Stimulated activated CD4-positive, alpha-beta T cell treated with anti-CD3 and anti-CD28 coated beads, Interleukin-2, amount 100 ng/mL, for 24 hours (primary cell): ENCODE data around the gene MAPK10.

Experiments
- DNase-seq, 2 donors: peaks; one replicate each; pipeline ENCODE4 v3.0.0-alpha.2; 2020

Gene MAPK10

GRCh38 chr4:86272669-86273068 lies 87.2 kb downstream of the MAPK10 start:
- no peak for DNase-seq

GRCh38 chr4:86271057-86271456 lies 88.8 kb downstream of the MAPK10 start:
- DNase-seq, result no peak

- no peak for DNase-seq
These were observed 90.5 kb downstream of the MAPK10 start for GRCh38 chr4:86269354-86269753.

- no peak for DNase-seq
These were observed 95.6 kb downstream of the MAPK10 start for GRCh38 chr4:86264241-86264640.

GRCh38 chr4:86261636-86262035 lies 98.2 kb downstream of the MAPK10 start:
- DNase-seq, result no peak

- no peak for DNase-seq
These were observed 103.8 kb downstream of the MAPK10 start for GRCh38 chr4:86256086-86256485.

GRCh38 chr4:86250619-86251018 lies 109.2 kb downstream of the MAPK10 start:
- no peak for DNase-seq

- no peak for DNase-seq
These were observed 109.8 kb downstream of the MAPK10 start for GRCh38 chr4:86250006-86250405.

- no peak for DNase-seq
These were observed 110.8 kb downstream of the MAPK10 start for GRCh38 chr4:86249074-86249473.

- no peak for DNase-seq
These were observed 111.9 kb downstream of the MAPK10 start for GRCh38 chr4:86247906-86248305.

- DNase-seq, result no peak
These were observed 112.5 kb downstream of the MAPK10 start for GRCh38 chr4:86247320-86247719.

GRCh38 chr4:86243750-86244149 lies 116.1 kb downstream of the MAPK10 start:
- no peak for DNase-seq

GRCh38 chr4:86242677-86243076 lies 117.2 kb downstream of the MAPK10 start:
- no peak for DNase-seq

GRCh38 chr4:86235549-86235948 lies 124.3 kb downstream of the MAPK10 start:
- no peak for DNase-seq

- no peak for DNase-seq
These were observed 126.2 kb downstream of the MAPK10 start for GRCh38 chr4:86233681-86234080.

GRCh38 chr4:86233090-86233489 lies 126.8 kb downstream of the MAPK10 start:
- DNase-seq, result no peak

- DNase-seq, result no peak
These were observed 136.4 kb downstream of the MAPK10 start for GRCh38 chr4:86223472-86223871.

- DNase-seq, result no peak
These were observed 138.9 kb downstream of the MAPK10 start for GRCh38 chr4:86221002-86221401.

GRCh38 chr4:86220121-86220520 lies 139.7 kb downstream of the MAPK10 start:
- DNase-seq, result no peak

GRCh38 chr4:86218746-86219473 lies 140.9 kb downstream of the MAPK10 start:
- DNase-seq, result no peak

- DNase-seq, result no peak
These were observed 156.7 kb downstream of the MAPK10 start for GRCh38 chr4:86203176-86203575.

GRCh38 chr4:86185659-86186058 lies 174.2 kb downstream of the MAPK10 start:
- DNase-seq, result no peak

- DNase-seq, result no peak
These were observed 175.0 kb downstream of the MAPK10 start for GRCh38 chr4:86184901-86185285.

- DNase-seq, result no peak
These were observed 175.5 kb downstream of the MAPK10 start for GRCh38 chr4:86184216-86184900.

GRCh38 chr4:86181585-86181984 lies 178.3 kb downstream of the MAPK10 start:
- no peak for DNase-seq
